GM19238 (cell line): ENCODE results near the gene PLA2G4F.

Experiments used
- DNase-seq: peaks from one replicate; pipeline ENCODE4 v3.0.0; 2011; ENCODE audit warnings: low spot score; ENCODE audit not compliant: insufficient read length

Gene PLA2G4F

DNA sequence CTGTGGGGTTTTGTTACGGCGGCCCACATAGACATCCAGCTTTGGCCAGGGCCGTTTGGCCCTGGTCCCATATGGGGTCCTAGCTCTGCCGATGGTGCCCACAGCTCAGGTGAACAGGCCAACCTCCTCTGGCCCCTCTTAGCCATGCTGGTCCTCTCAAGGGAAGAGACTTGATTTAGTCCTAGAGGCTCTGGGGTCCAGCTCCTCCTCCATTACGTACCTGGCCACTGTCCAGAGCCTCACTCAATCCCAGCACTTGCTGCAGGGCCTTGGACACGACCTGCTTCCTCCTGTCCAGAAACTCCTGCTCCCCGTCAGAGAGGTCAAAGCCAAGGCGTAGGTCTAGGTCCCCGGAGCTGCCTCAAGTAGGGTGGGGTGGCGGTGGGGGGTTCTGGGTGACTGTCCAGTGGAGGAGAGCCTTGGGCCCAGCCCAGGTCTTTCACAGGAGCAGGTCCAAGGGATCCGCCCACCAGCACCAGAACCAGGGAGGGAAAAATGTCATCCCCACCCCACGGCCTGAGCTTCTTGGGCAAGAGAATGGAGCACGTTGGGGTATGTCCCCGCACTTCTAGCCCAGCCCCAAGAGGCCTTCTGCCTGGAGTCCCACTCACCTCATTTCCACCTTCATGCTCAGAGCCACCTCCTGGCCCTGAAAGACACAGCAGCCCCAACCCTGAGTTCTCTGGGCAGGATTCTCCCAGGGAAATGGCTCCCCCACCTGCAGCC is 6.8 kb downstream of the PLA2G4F start:
- no peak for DNase-seq

- DNase-seq, result no peak
Measured at GRCh38 chr15:42148808-42149492, 7.5 kb downstream of the PLA2G4F start.

DNA sequence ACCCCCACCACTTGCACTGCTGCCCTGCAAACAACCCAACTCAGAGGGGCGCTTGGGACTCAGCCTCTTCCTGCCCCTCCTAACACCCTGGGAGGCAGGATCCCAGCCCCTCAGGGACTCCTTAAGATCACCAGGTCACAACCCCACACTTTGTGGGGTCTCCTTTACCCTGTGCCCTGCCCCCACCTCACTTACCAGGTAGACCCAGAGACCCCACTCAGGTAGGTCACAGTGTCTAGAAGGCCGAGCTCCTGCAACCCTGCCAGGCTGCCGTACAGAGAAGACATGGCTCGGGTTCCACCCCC is 9.1 kb downstream of the PLA2G4F start:
- no peak for DNase-seq

GRCh38 chr15:42146551-42147430 is 9.6 kb downstream of the PLA2G4F start:
- DNase-seq, result no peak

GRCh38 chr15:42145546-42146455 is 10.6 kb downstream of the PLA2G4F start:
- DNase-seq, result no peak

DNA sequence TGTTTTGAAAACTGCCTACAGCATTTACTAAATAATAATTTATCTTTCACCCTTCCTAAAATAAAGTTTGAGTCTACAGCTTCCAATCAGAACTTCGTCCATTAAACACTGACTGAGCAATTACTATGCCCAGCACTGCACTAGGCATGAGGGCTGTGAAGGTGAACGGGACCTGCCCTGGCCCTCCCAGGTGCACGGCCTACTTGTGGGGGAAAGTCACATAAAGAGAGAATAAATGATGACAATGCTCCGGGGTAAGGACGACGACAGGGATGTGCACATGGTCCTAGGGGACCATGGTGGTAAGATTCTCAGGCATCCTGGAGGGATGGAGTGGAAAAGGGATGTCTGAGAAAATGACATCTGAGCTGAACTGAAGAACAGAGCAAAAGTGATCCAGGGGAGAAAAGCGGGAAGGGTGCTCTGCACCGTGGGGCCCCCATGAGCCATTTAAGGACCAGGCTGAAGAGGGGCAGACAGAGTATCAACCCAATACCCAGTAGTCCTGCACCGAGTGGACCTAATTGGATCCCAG is 11.5 kb downstream of the PLA2G4F start:
- DNase-seq, result no peak

DNA sequence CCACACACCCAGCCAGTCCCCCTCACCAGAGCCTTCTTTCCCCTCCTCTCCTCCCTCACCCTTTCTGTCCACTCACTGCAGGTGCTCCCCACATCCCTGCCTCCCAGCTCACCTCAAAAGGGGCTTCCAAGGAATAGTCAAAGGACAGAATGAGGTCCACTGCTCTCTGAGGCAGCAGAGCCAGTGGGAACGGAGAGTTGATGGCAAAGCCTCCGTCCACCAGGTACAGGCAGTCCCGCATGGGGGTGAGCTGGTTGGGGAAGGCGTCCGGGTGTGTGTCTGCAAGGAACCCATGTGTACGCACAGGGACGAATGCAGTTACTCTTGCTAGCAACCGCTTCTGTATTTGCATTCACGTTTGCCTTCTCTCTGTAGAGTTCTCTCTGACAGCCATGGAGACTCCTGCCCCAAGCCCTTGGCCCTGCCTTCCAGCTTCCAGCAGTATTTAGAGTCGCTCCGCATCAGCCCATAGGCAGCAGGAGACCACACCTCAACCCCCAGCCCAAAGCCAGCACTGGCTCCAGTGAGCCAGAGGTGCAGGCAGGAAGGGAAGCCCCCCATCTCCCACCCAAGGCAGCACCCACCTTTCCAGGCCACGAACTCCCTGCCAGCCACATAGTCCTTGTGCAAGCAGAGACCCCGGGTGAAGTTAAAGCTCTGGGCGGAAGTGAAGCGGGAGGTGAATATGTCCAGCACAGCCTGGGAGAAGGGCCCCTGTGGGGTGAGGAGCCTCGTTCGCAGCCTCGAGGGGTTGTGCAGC is 12.4 kb downstream of the PLA2G4F start:
- DNase-seq, result no peak

GRCh38 chr15:42143356-42143755 is 13.1 kb downstream of the PLA2G4F start:
- no peak for DNase-seq

DNA sequence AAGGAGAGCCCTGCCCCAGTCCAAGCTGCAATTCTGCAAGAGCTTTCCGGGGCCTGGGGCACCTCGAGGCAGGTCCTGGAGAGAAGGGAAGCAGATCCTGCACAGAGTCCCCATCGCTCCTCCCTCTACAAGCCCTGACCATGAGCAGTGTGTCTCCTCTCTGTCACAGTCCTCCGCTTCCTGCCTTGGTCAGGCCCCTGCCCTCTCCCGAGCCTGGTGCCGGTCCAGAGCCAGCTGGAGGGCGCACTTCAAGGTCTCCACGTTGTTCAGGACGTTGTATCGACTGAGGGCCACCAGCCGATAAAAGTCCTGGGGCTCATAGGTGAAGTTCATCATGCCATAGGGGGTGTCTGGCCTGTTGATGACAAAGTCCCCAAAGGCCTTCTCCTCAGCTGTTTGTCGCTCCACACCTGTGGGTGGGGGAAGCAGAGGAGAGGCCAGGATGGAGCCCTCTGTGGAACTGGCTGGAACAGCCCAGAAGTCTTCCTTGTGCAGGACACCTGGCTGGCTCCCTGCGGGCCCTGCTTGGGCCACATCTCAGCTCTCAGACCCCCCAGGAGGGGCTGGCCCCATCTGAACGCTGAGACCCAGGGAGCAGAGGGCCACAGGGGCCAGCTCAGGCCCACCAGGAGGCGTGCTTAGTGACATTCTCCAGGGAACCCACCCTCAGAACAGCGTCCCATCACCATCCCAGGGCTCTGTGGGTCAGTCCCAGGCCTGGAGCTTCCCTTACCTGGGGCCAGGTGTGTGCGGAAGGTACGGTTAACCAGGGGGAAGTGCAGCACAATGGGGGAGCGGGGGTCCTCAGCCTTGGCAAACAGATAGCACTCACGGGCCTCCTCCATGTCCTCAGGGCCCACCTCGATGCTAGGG is 14.4 kb downstream of the PLA2G4F start:
- DNase-seq, result no peak

DNA sequence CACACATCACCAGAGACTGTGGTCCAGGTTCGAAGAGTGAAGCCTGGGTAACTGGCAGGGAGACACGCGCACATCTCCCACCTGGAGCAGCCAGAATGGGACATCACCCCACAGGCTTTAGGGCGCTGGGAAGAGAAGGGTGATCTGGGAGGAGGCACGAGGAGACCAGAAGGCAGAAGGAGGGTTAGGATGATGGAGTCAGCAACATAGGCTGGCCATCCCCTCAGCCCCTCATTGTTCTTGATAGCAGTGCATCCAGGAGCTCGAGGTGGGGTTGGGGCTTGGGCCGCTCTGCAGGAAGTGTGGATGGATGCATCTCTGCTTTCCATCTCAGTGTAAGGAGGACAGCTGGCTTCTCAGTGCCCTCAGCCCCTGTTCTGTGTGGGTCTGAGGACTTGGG is 15.2 kb downstream of the PLA2G4F start:
- no peak for DNase-seq

GRCh38 chr15:42140383-42141070 is 15.9 kb downstream of the PLA2G4F start:
- no peak for DNase-seq

- no peak for DNase-seq
Measured at GRCh38 chr15:42139596-42139995, 16.8 kb downstream of the PLA2G4F start.

DNA sequence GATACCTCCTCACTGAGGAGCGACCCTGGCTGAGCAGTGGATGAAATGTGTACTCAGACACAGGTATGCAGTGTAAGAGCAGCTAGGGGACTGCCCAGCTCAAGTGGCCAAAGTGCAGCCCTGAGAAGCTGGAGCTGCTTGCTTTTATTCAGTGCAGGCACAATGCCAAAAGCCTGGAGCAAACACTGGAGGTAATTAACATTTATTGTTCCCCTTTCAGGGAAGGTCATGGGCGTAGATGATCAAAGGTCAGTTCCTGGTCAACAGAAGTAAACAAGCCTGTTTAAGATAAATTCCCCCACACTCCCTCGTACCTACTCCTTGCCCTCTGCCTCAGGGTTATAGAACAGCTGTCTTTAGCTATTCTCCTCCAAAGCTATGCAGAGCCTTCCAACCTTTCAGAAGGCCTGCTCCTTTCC is 17.5 kb downstream of the PLA2G4F start:
- no peak for DNase-seq

- DNase-seq, result no peak
Measured at GRCh38 chr15:42138411-42138810, 18.0 kb downstream of the PLA2G4F start.

DNA sequence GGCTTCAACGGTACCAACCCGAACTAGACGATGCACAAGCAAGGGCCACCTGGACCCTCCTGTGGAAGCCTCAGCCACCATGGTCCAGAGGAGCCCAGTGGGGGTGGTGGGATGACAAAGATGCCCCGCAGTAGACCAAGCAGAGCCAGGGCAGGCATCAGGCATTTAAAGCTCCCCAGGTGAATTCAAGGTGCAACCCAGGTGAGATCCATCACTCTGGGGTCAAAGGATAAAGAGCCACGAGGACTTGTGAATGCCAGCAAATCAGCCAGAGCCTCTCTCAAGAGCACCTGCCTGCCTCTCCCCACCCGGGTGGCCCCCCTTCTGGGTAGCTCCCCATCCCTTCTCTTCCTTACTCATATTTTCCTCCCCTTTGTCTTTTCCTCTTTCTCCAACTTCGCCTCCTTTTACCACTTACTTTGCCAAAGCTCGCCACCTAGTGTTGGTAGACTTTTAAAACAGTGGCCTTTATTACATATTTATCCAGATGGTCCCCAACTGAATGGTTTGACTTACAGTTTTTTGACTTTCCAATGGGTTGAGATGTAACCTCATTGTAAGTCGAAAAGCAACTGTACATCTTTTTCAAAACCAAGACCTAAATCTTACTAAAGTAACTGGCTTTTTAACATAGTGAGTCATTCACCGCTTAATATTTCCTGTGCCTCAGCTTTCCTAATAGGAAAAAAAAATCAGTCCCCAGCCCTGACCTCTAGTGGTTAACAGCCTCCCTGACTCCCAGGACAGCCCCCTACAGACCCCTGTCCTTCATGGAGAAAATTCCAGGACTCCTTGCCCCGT is 18.8 kb downstream of the PLA2G4F start:
- DNase-seq, result no peak

GRCh38 chr15:42136513-42136912 is 19.9 kb downstream of the PLA2G4F start:
- DNase-seq, result no peak

GRCh38 chr15:42135351-42135750 is 21.1 kb downstream of the PLA2G4F start:
- no peak for DNase-seq
